ENCODE results near the gene VPS51. TPM values are rescaled to one million over a fixed set of nuclear protein-coding genes. Genes with fewer than 3 reads are reported as not detected.
A peak's percentile ranks its signal among the peaks of the same experiment; 100 is the strongest.

The VPS51 gene
- total RNA-seq, 1 donor from 2014 or later: 41.4 TPM

DNA sequence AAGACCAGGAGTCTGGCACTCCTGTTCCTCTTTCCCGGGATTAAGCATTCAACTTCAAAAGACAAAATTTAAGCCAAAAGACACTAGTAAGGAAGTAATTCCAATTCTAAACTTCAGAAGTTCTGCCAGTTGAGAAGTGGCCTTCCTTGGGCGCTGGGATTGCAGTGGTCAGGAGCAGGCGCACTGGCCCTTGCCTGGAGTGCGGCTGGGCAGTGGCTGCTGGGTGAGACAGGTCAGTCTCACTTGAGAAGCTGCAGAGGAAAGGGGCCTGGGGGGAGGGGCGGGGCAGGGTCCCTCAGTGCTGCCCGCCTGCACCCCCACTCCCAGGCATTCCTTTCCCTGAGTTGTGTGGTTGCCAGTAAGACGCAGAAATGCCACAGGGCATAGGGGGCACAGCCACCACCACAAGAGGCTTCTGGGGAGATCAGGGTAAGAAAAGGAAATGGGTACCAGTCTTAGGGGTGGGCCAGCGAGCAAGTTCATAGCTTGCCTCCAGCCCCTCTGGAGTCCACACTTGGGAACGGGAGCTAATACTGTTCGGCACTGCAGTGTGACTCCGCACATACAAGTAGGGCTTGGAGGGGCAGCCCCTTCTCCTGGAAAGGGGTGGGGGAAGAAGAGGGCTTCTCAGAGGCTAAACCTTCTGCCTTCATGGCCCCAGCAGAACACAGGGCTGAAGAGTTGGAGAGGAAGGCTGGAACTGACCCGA, 31.6 kb downstream of the VPS51 start:
- Histone ChIP-seq H3K9ac (ENCODE audit: low read length) (no peak overlapping the region), H3K79me2 (ENCODE audit: insufficient read depth, low read length) (peaks cover 43% of the 10 kb centered on the region), H3K27ac (ENCODE audit: low read depth, low read length) (no peak overlapping the region), H3K4me1 (ENCODE audit: insufficient read depth, low read length) (peaks cover 4% of the 10 kb centered on the region), H3K9me3 (ENCODE audit: insufficient read depth, low read depth, low read length) (no peaks in the 10 kb centered on the region), H2AFZ (ENCODE audit: low read depth, low read length) (no peak overlapping the region), H3K4me3 (ENCODE audit: insufficient read depth, low read depth, low read length) (no peak overlapping the region), H3K27me3 (ENCODE audit: insufficient read depth, low read length) (no peaks in the 10 kb centered on the region), H4K20me1 (ENCODE audit: insufficient read depth, low read length) (peaks cover 64% of the 10 kb centered on the region), H3K36me3 (ENCODE audit: insufficient read depth, low read length) (peaks cover 40% of the 10 kb centered on the region), H3K4me2 (ENCODE audit: low read length) (no peak overlapping the region)
- DNase-seq (ENCODE audit: low read depth): no peak
- Mint-ChIP-seq H3K27me3 (ENCODE audit: low read depth, unreplicated experiment) (no peaks in the 10 kb centered on the region), H3K4me3 (ENCODE audit: unreplicated experiment) (no peak overlapping the region), H3K4me1 (ENCODE audit: low read depth, unreplicated experiment) (peaks cover 4% of the 10 kb centered on the region), H3K27ac (ENCODE audit: unreplicated experiment) (peak overlapping the region; percentile 47), H3K36me3 (ENCODE audit: low read depth, unreplicated experiment) (peaks cover 19% of the 10 kb centered on the region), H3K9me3 (ENCODE audit: unreplicated experiment) (no peaks in the 10 kb centered on the region)
- TF ChIP-seq, protein P1, sequence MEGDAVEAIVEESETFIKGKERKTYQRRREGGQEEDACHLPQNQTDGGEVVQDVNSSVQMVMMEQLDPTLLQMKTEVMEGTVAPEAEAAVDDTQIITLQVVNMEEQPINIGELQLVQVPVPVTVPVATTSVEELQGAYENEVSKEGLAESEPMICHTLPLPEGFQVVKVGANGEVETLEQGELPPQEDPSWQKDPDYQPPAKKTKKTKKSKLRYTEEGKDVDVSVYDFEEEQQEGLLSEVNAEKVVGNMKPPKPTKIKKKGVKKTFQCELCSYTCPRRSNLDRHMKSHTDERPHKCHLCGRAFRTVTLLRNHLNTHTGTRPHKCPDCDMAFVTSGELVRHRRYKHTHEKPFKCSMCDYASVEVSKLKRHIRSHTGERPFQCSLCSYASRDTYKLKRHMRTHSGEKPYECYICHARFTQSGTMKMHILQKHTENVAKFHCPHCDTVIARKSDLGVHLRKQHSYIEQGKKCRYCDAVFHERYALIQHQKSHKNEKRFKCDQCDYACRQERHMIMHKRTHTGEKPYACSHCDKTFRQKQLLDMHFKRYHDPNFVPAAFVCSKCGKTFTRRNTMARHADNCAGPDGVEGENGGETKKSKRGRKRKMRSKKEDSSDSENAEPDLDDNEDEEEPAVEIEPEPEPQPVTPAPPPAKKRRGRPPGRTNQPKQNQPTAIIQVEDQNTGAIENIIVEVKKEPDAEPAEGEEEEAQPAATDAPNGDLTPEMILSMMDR (IDR thresholded peaks at IDR 0.05; ENCODE audit: insufficient read depth, low read depth, low read length): no peak
- TF ChIP-seq EZH2 (IDR thresholded peaks at IDR 0.05; ENCODE audit: insufficient read depth, low read length): no peak
- FAIRE-seq: no peak

DNA sequence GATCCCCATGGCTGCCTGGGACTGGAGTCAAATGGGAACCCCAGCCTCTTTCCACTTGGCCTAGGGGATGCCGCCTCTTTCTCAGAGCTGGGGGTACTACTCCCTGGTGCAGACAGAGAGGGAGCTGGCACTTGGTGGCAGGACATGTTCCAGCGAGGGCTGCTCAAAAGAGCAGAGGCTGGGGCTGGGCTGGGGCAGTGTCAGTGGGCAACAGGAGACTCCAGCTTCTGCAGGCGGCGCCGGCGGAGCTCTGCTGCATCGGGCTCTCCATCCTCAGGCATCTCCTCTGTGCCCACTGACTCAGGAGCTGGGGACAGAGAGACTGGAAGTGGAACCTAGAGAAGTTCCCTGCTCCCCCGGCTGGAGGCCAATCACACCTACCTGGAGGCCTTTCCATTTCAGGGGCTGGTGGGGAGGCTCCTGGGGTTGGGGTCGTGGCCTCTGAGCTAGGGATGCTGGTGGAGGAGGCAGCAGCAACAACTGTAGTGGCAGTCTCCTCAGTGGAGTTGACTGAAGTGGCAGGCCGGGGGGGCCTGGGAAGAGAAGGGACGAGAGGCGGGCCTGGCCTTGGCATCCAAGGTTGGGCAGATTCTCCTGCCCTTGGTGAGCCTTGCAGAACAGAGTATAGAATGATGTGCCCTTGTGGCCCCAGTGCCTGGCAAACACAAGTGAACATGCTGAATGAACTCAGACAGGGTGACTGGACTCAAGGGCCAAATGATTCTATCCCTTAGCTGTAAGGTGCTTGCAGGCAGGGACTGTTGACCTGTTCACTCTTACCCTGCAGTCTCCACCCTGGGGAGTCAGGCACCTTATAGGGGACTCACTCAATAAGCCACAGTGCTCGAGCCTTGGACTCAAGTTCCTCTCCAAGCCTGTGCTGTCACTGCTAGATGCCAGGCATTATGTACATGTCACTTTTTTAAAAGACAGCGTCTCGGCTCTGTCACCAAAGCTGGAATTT, 32.5 kb downstream of the VPS51 start:
- no peak for FAIRE-seq
- H3K4me1 Mint-ChIP-seq (ENCODE audit: low read depth, unreplicated experiment): peaks cover 5% of the 10 kb centered on the region
- Histone ChIP-seq H3K27ac (ENCODE audit: low read depth, low read length) (no peak overlapping the region), H3K9me3 (ENCODE audit: insufficient read depth, low read depth, low read length) (no peaks in the 10 kb centered on the region), H3K79me2 (ENCODE audit: insufficient read depth, low read length) (peaks cover 45% of the 10 kb centered on the region), H3K4me3 (ENCODE audit: insufficient read depth, low read depth, low read length) (no peak overlapping the region), H3K9ac (ENCODE audit: low read length) (no peak overlapping the region), H3K4me1 (ENCODE audit: insufficient read depth, low read length) (peaks cover 6% of the 10 kb centered on the region), H3K4me2 (ENCODE audit: low read length) (no peak overlapping the region), H2AFZ (ENCODE audit: low read depth, low read length) (no peak overlapping the region), H3K36me3 (ENCODE audit: insufficient read depth, low read length) (peaks cover 40% of the 10 kb centered on the region), H4K20me1 (ENCODE audit: insufficient read depth, low read length) (peaks cover 72% of the 10 kb centered on the region), H3K27me3 (ENCODE audit: insufficient read depth, low read length) (no peaks in the 10 kb centered on the region)
- no peak for TF ChIP-seq EZH2 (IDR thresholded peaks at IDR 0.05; ENCODE audit: insufficient read depth, low read length)
- H3K27ac Mint-ChIP-seq (ENCODE audit: unreplicated experiment): no peak overlapping the region
- DNase-seq (ENCODE audit: low read depth): no peak
- peaks cover 19% of the 10 kb centered on the region for H3K36me3 Mint-ChIP-seq (ENCODE audit: low read depth, unreplicated experiment)
- no peaks in the 10 kb centered on the region for H3K9me3 Mint-ChIP-seq (ENCODE audit: unreplicated experiment)
- no peaks in the 10 kb centered on the region for H3K27me3 Mint-ChIP-seq (ENCODE audit: low read depth, unreplicated experiment)
- no peak overlapping the region for H3K4me3 Mint-ChIP-seq (ENCODE audit: unreplicated experiment)

DNA sequence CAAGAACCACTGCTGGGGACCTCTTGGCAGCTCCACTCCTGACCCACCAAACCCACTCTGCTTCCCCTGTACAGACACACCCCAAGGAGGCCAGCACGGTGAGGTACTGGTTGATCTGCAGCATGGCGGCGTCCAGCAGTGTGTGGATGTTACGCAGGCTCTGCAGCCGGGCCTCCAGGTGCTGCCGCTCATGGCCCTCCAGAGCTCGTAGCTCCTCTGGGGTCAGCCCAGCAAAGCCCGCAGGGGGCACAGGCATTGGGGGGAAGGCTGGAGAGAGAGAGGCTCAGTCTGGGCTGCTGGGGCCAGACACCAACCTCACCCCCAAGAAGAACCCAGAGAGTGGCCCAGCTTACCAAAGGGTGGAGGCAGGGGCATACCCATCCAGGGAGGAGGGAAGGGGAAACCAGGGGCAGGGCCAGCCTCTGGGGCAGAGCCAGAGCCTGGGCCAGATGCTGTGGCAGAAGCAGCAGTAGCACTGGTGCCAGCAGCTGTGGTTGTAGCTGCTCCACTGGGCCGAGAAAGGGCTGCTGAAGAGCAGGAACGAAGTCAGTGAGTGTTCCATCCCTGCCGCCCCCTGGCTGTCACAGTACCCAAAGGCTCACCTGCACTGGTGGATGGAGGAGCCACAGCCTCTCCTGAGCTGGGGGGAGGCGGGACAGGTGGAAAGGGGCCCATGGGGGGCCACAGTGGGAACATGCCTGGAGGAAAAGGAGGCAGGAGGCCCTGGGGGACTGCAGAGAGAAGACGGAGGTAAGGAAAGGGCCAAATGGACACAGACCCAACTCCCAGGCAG, 33.8 kb downstream of the VPS51 start:
- Mint-ChIP-seq H3K9me3 (ENCODE audit: unreplicated experiment) (no peaks in the 10 kb centered on the region), H3K27ac (ENCODE audit: unreplicated experiment) (no peak overlapping the region), H3K4me1 (ENCODE audit: low read depth, unreplicated experiment) (peaks cover 5% of the 10 kb centered on the region), H3K36me3 (ENCODE audit: low read depth, unreplicated experiment) (peaks cover 19% of the 10 kb centered on the region), H3K4me3 (ENCODE audit: unreplicated experiment) (no peak overlapping the region), H3K27me3 (ENCODE audit: low read depth, unreplicated experiment) (no peaks in the 10 kb centered on the region)
- TF ChIP-seq EZH2 (IDR thresholded peaks at IDR 0.05; ENCODE audit: insufficient read depth, low read length): no peak
- FAIRE-seq (no peak), DNase-seq (ENCODE audit: low read depth) (no peak)
- H3K9ac ChIP-seq (ENCODE audit: low read length): no peak overlapping the region
- H3K9me3 ChIP-seq (ENCODE audit: insufficient read depth, low read depth, low read length): no peaks in the 10 kb centered on the region
- H3K79me2 ChIP-seq (ENCODE audit: insufficient read depth, low read length): peaks cover 43% of the 10 kb centered on the region
- no peak overlapping the region for H3K4me3 ChIP-seq (ENCODE audit: insufficient read depth, low read depth, low read length)
- H3K27me3 ChIP-seq (ENCODE audit: insufficient read depth, low read length): no peaks in the 10 kb centered on the region
- peaks cover 40% of the 10 kb centered on the region for H3K36me3 ChIP-seq (ENCODE audit: insufficient read depth, low read length)
- H2AFZ ChIP-seq (ENCODE audit: low read depth, low read length): no peak overlapping the region
- no peak overlapping the region for H3K27ac ChIP-seq (ENCODE audit: low read depth, low read length)
- peaks cover 9% of the 10 kb centered on the region for H3K4me1 ChIP-seq (ENCODE audit: insufficient read depth, low read length)
- peaks cover 68% of the 10 kb centered on the region for H4K20me1 ChIP-seq (ENCODE audit: insufficient read depth, low read length)
- H3K4me2 ChIP-seq (ENCODE audit: low read length): no peak overlapping the region
